Epithelial cell of proximal tubule (primary cell): ENCODE results near the gene STAT3. TPM values are rescaled to one million over a fixed set of nuclear protein-coding genes. Genes with fewer than 3 reads are reported as not detected.
"Not testable (repeated sequence)": the region's sequence is repeated elsewhere in the genome, so short reads cannot be mapped to it uniquely, and the experiment has no call there.

ENCODE experiments used
- DNase-seq: peaks from one replicate; pipeline ENCODE4 v3.0.0-alpha.2; 2011; ENCODE audit warnings: low read depth
- H3K4me3 ChIP-seq: 2 replicates; pipeline ENCODE4 v1.5.1; 2011; ENCODE audit warnings: low read depth, mild to moderate bottlenecking, low read length
- total RNA-seq: library from RNA; depleted of rRNA; stranded (reverse); fragments of >200 nt; gene quantifications from 2 replicates; pipeline ENCODE4 v1.2.3, GENCODE V29; 2015
- TF ChIP-seq, protein P1 (sequence below): conservative IDR thresholded peaks from 2 replicates; pipeline ENCODE4 v1.5.1; 2012; ENCODE audit warnings: low read depth, mild to moderate bottlenecking, low read length

STAT3 gene
- total RNA-seq, 1 donor from 2014 or later = 63.0 TPM

DNA sequence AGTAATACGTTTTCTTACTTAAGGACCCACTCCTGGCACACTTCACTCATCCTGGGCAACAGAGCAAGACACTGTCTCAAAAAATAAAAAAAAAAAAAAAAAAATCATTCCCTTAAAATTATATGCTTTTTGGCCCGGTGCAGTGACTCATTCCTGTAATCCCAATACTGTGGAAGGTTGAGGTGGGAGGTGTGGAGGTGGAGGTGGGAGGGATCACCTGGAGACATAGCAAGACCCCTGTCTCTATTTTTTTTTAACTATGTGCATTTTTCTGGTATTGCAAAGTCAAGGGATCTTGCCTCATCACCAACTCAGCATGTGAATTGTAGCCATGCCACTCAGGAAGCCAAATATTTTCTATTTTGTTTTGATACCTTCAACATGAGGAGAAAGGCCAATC, 121.8 kb downstream of the STAT3 start:
- H3K4me3 ChIP-seq = no peak overlapping the region
- DNase-seq = no peak
- TF ChIP-seq, protein P1, sequence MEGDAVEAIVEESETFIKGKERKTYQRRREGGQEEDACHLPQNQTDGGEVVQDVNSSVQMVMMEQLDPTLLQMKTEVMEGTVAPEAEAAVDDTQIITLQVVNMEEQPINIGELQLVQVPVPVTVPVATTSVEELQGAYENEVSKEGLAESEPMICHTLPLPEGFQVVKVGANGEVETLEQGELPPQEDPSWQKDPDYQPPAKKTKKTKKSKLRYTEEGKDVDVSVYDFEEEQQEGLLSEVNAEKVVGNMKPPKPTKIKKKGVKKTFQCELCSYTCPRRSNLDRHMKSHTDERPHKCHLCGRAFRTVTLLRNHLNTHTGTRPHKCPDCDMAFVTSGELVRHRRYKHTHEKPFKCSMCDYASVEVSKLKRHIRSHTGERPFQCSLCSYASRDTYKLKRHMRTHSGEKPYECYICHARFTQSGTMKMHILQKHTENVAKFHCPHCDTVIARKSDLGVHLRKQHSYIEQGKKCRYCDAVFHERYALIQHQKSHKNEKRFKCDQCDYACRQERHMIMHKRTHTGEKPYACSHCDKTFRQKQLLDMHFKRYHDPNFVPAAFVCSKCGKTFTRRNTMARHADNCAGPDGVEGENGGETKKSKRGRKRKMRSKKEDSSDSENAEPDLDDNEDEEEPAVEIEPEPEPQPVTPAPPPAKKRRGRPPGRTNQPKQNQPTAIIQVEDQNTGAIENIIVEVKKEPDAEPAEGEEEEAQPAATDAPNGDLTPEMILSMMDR = no peak

DNA sequence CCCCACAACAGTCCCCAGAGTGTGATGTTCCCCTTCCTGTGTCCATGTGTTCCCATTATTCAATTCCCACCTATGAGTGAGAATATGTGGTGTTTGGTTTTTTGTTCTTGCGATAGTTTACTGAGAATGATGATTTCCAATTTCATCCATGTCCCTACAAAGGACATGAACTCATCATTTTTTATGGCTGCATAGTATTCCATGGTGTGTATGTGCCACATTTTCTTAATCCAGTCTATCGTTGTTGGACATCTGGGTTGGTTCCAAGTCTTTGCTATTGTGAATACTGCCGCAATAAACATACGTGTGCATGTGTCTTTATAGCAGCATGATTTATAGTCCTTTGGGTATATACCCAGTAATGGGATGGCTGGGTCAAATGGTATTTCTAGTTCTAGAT, 123.9 kb downstream of the STAT3 start:
- H3K4me3 ChIP-seq, DNase-seq: not testable (repeated sequence)

Other genes with a start within 250 kb of the STAT3 start
- gene RAB5C, start 233.5 kb downstream of the STAT3 start, total RNA-seq = 89.4 and 150 TPM in 2 replicates
- not detected in 2 replicates for gene KCNH4, start 207.3 kb downstream of the STAT3 start, total RNA-seq
- not detected in 2 replicates for gene HCRT, start 203.0 kb downstream of the STAT3 start, total RNA-seq
- gene GHDC, start 193.9 kb downstream of the STAT3 start, total RNA-seq = 15.7 and 17.4 TPM in 2 replicates
- gene STAT5B, start 112.1 kb downstream of the STAT3 start, total RNA-seq = 16.0 and 19.5 TPM in 2 replicates
- gene STAT5A, start 99.9 kb downstream of the STAT3 start, total RNA-seq = 10.9 and 11.3 TPM in 2 replicates
- 184 and 265 TPM in 2 replicates for gene CAVIN1, start 34.8 kb upstream of the STAT3 start, total RNA-seq
- 25.4 and 32.3 TPM in 2 replicates for gene ATP6V0A1, start 70.4 kb upstream of the STAT3 start, total RNA-seq
- 25.2 and 28.8 TPM in 2 replicates for gene NAGLU, start 147.8 kb upstream of the STAT3 start, total RNA-seq
- gene HSD17B1, start 164.5 kb upstream of the STAT3 start, total RNA-seq = 0.75 and 0.94 TPM in 2 replicates
- gene COASY, start 173.7 kb upstream of the STAT3 start, total RNA-seq = 49.4 and 58.2 TPM in 2 replicates
- gene MLX, start 178.7 kb upstream of the STAT3 start, total RNA-seq = 15.7 and 47.6 TPM in 2 replicates
- 23.8 and 25.9 TPM in 2 replicates for gene PSMC3IP, start 189.3 kb upstream of the STAT3 start, total RNA-seq
- 38.0 and 38.2 TPM in 2 replicates for gene RETREG3, start 220.9 kb upstream of the STAT3 start, total RNA-seq
- 96.1 and 142 TPM in 2 replicates for gene TUBG1, start 221.2 kb upstream of the STAT3 start, total RNA-seq